SIG-M5 (cell line): ENCODE data around the gene FCAMR.

Experiments used
- DNase-seq: peaks from one replicate; lab custom pipeline; 2025; lab: John Stamatoyannopoulos, UW

FCAMR gene

GRCh38 chr1:206998816-206999215 lies 28.6 kb upstream of the FCAMR start:
- DNase-seq, result no peak

GRCh38 chr1:206992790-206993189 lies 22.5 kb upstream of the FCAMR start:
- no peak for DNase-seq

GRCh38 chr1:206987873-206988272 lies 17.6 kb upstream of the FCAMR start:
- DNase-seq, result no peak

GRCh38 chr1:206986885-206987284 lies 16.6 kb upstream of the FCAMR start:
- no peak for DNase-seq

DNA sequence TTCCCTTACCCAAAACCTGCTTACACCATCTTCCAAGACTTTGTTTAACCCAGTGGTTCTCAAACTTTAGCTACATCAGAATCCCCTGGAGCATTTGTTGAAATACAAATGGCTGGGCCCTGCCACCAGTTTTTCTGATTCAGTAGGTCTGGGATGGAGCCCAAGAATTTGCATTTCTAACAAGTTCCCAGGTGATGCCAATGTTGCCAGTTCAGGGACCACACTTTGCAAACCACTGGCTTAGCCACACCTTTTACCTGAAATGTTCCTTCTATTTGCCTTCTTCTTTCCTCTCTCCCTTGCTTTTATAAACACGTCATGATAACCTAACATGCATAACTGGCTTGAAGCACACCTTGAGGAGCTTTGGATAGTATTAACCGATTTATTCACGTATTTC lies 16.1 kb upstream of the FCAMR start:
- no peak for DNase-seq

DNA sequence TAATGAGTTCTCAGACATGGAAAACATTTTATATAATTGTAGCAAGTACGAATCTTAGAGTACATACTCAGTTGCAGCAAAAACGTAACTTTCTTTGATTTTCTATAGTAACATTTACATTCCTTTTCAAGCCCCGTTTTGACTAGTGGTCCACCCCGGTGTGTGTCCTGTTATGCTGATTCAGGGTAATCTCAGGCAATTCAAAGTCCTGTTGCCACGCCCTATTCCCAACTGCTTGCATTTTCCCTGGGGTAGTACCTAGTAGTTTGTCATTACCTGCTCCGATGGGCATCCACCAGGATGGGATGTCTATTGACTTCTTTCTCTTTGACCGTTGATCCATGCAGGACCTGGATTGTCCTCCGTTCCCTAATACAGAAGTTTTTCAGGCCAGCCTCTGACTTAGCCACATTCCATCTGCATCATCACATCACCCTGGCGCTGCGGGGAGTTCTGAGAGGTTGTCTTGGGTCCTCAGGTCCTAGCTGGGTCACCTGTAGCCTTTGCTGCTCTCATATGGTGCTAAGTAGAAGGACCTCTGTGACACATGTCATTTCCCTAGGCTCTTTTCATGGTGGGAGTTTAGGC lies 15.0 kb upstream of the FCAMR start:
- DNase-seq, result no peak

- DNase-seq, result no peak
Observed at GRCh38 chr1:206982216-206982615, 12.0 kb upstream of the FCAMR start.

GRCh38 chr1:206979379-206980043 lies 9.3 kb upstream of the FCAMR start:
- DNase-seq, result no peak

DNA sequence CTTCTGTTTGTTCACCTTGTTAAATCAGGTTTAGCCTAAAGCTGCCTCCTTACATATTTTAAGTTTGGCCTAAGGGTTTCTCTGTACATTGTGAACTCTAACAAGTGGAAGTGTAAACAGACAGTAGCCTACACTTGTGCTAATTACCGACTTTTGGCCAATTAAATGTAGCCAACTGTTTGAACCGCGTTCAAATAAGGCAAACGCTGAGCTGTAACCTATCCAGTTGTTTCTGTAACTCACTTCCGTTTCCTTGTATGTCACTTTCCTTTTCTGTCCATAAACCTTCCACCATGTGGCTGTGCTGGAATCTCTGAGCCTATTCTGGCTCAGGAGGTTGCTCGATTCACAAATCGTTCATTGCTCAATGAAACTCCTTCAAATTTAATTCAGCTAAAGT lies 8.0 kb upstream of the FCAMR start:
- DNase-seq, result no peak

DNA sequence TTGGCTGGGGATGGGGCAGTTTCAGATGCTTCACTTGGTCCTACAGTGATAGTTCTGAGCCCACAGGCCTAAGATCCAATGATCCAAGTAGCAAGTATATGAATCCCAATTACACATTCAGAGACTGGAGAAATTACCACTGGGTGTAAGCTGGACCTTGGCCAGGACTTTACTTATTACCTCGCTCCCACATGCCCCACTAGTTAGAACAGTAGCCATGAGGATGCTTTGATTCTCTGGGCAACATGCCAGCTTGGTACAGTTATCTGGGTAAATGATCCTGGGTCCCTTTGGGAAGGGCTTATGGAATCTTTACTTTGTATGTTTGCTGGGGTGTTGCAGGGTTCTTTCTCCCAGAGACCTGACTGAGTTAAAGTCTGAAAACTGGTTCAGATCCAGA lies 5.0 kb upstream of the FCAMR start:
- DNase-seq, result no peak

GRCh38 chr1:206974140-206974539 lies 3.9 kb upstream of the FCAMR start:
- no peak for DNase-seq

DNA sequence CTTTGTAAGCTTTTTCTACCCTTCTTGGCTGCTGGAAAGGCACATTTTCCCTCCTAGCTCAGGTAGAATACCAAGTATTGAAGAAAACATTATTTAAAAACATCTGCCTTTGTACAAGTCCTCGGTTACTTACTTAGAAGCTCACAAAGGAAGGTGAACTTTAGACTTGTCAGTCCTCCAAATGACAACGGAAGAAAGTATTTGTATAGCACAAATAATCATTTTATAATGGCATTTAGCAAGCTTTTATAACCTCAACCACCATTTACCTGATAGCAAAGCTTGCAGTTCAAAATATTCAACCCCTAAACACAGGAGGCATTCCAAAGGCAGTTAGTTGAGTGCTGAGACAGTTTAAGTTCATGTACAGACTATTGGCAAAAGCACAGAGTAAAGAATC lies 2.5 kb upstream of the FCAMR start:
- DNase-seq, result no peak

DNA sequence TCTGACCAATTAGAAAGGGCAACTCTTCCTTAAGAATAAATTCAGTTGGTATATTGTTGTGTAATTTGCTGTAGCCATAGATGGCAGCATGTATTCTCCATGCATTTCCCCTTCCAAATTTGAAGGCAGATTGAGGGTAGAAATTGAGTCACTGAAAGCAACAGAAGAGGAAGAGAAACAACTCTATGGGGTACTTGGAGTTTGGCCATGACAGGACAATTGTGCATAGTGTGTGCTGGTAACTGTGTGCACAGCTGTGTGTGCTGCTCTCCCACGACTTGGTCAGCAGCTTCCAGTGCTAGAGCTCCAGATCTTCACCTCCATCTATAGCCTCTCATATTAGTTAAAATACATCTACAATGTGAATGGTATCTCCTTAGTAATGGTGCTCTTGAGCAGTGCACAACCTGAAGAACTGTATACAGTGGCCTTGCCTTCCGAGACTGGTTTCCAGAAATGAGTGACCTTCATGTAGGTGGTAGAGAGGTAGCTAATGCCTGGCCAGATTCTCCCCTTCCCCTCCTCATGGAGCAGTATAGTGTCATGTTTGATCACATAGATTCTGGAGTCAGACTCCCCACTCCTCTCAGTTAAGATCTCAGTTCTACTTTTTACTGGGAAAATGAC lies 882 bp upstream of the FCAMR start:
- DNase-seq, result peak; percentile 83

DNA sequence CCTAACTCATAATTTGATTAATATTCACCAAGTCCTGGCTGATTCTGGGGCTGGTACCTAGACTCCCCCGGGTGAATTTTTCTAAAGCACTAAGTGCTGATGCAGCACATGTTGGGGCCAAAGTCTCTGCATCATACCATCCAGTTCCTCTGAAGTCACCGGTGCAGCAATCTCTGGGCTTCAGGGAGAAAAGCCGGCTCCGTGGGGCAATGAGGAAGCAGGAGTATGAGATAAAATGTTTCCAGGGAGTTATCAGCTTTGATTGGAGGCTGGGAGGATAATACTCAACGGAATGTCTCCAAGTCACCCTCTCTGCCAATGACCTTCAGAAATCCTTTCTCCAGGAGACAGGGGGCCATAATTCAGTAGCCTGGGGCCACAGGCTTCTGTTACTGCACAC lies 1.2 kb downstream of the FCAMR start:
- no peak for DNase-seq

GRCh38 chr1:206967096-206967849 lies 3.0 kb downstream of the FCAMR start:
- peak; percentile 77 for DNase-seq

DNA sequence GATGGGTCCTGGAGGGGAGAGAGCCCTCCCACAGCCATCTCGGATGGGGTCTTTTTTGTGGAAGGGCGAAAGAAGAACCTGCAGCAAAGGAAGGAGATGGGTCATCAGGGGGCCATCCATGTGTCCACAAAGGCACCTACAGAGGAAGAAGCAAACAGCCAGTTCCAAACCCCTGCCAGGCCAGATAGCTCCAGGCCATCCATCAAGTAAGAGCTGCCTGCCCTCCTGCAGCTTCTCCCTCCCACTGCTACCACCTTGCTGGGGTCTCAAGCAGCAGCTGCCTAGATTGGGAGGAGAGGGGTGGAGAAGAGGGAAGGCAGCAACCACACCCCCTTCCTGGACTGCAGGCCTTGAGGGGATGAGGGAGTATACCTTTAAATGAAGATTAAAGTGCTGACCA lies 4.5 kb downstream of the FCAMR start:
- DNase-seq, result no peak

GRCh38 chr1:206963740-206964139 lies 6.5 kb downstream of the FCAMR start:
- DNase-seq, result no peak

DNA sequence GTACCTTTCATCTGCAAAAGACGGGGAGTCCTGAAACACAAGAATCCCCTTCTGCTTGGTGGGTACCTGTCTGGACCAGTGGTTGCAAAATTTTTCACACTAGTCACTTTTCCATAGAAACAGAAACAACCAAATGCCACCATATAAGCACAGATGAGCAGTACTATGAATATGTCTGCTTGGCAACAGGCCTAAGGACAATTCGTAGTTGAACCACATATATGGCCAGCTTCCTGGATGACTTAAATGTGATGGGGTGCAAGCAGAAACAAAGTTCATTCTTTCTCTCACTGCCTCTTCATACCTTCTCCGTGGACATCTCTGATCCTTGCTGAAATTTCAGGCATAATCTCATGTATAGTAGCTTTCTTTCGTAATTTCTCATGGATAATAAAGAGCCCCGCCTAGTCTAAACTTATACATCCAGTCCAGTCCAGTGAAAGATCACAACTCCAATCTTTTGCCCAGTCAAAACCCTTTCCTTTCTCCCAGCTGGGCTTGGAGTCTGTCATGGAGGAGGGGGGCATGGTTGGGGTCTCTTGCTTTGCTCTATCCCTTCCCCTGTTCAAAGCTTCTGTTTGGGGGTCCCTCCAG lies 7.0 kb downstream of the FCAMR start:
- no peak for DNase-seq

- no peak for DNase-seq
Observed at GRCh38 chr1:206962272-206962671, 8.0 kb downstream of the FCAMR start.

- DNase-seq, result no peak
Observed at GRCh38 chr1:206961668-206962067, 8.6 kb downstream of the FCAMR start.

- DNase-seq, result no peak
Observed at GRCh38 chr1:206960676-206961386, 9.4 kb downstream of the FCAMR start.

DNA sequence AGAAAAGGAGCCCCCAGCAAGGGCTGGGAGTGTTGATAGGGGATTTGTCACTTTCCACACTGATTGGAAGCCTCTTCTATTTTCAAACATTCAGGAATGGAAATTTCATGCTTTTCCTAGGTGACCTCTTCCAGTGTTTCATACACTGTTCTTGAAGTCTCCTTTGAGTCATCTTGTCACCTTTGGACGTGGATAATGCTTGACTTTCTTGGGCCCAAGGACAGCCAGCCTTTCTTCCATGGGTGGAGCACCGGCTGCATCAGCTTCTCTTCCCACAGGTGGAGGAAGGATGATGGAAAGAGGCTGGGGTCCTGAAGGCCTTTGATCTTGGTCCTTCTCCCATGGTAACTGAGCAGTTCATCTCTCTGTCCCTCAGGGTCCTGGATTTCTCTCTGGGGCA lies 12.1 kb downstream of the FCAMR start:
- DNase-seq, result no peak
